ENCODE measurements around the gene C5orf34. TPM values are rescaled to one million over a fixed set of nuclear protein-coding genes. Genes with fewer than 3 reads are reported as not detected.
"Not testable (repeated sequence)": the region's sequence is repeated elsewhere in the genome, so short reads cannot be mapped to it uniquely, and the experiment has no call there.

Gene C5orf34
- total and polyA plus RNA-seq, 9 of the 15 experiments (the other 6 are each of a cell fraction or from before 2014, with no cell fraction given), result 13.2 to 32.6 (median 20.7) TPM

- DNase-seq (ENCODE audit: extremely low read depth in 1 of 4, low spot score in 3 of 4), result no peak
- ATAC-seq, result no peak
- Histone ChIP-seq H3K9me3 (replicated peaks; ENCODE audit: control insufficient read depth, insufficient read depth, low read depth, low read length) (no peaks in the 10 kb centered on the region; the same call in 1 of the 2 replicates), H3K27me3 (ENCODE audit: control insufficient read depth in 2 of 2, insufficient read depth in 2 of 2, low read length in 2 of 2) (no peaks in the 10 kb centered on the region), H3K27ac (ENCODE audit: extremely low read depth, low read depth, low read length) (no peak overlapping the region), H3K4me1 (replicated peaks in 1 of 2; ENCODE audit: control insufficient read depth in 2 of 2, insufficient read depth in 2 of 2, low read length in 2 of 2) (no peaks in the 10 kb centered on the region), H3K36me3 (ENCODE audit: control insufficient read depth, insufficient read depth, low read length) (peaks cover 23% of the 10 kb centered on the region), H3K4me2 (ENCODE audit: insufficient read depth, low read length) (no peak overlapping the region), H3K4me3 (no peak overlapping the region), H4K20me1 (replicated peaks; ENCODE audit: control insufficient read depth, insufficient read depth, low read length) (no peaks in the 10 kb centered on the region), H3K9ac (ENCODE audit: insufficient read depth in 1 of 2, low read depth in 2 of 2, low read length in 2 of 2) (no peak overlapping the region), H3K79me2 (ENCODE audit: control insufficient read depth, insufficient read depth, low read length) (no peaks in the 10 kb centered on the region), H3K9me1 (ENCODE audit: control insufficient read depth, insufficient read depth, low read length) (no peaks in the 10 kb centered on the region), H2AFZ (ENCODE audit: low read depth, low read length) (no peak overlapping the region)
- 91% methylated on average over 3 of the region's 3 CpGs for WGBS (ENCODE audit: insufficient coverage, low coverage, missing lambda C conversion rate)
- TF ChIP-seq ZNF586 (CRISPR knock-in tag; conservative IDR thresholded peaks at IDR 0.05), result no peak
- peak; percentile 55 for TF ChIP-seq RBM25 (IDR thresholded peaks at IDR 0.05; ENCODE audit: low read depth, low read length, severe bottlenecking)
- no peak for TF ChIP-seq ARID3A (IDR thresholded peaks at IDR 0.05; ENCODE audit: borderline replicate concordance, low read depth, low read length)
- no peak for TF ChIP-seq BRCA1 (IDR thresholded peaks at IDR 0.05)
- no peak for TF ChIP-seq BRCA1 (CRISPR knock-in tag; IDR thresholded peaks at IDR 0.05)
- ChIA-PET POLR2A (interaction anchor here (1.1 kb wide), 1 partner anchor 45 kb away, joined by 3 read pairs; no protein-coding TSS in a partner anchor), CTCF (ENCODE audit: low intra/inter-chr PET ratio) (no interaction called here)
- intact Hi-C loops (cut with micrococcal nuclease), result no loop called here
- no TSS peak for BruUV-seq (replicated peaks)
- in situ Hi-C loops (cut with MboI), result no loop called here
- no peak for FAIRE-seq
These were observed 58.4 kb downstream of the C5orf34 start for GRCh38 chr5:43456556-43456955.

- H3K79me2 ChIP-seq (ENCODE audit: control insufficient read depth, insufficient read depth, low read length); H3K4me1 ChIP-seq (replicated peaks in 1 of 2; ENCODE audit: control insufficient read depth in 2 of 2, insufficient read depth in 2 of 2, low read length in 2 of 2); H3K9ac ChIP-seq (ENCODE audit: insufficient read depth in 1 of 2, low read depth in 2 of 2, low read length in 2 of 2); CTCF ChIA-PET (ENCODE audit: low intra/inter-chr PET ratio); H2AFZ ChIP-seq (ENCODE audit: low read depth, low read length); intact Hi-C loops (cut with micrococcal nuclease); H4K20me1 ChIP-seq (replicated peaks; ENCODE audit: control insufficient read depth, insufficient read depth, low read length); H3K4me3 ChIP-seq; H3K4me2 ChIP-seq (ENCODE audit: insufficient read depth, low read length); H3K27me3 ChIP-seq (ENCODE audit: control insufficient read depth in 2 of 2, insufficient read depth in 2 of 2, low read length in 2 of 2); H3K9me3 ChIP-seq (replicated peaks; ENCODE audit: control insufficient read depth, insufficient read depth, low read depth, low read length); BruUV-seq (replicated peaks); DNase-seq (ENCODE audit: extremely low read depth in 1 of 4, low spot score in 3 of 4); in situ Hi-C loops (cut with MboI); ATAC-seq; H3K9me1 ChIP-seq (ENCODE audit: control insufficient read depth, insufficient read depth, low read length); POLR2A ChIA-PET; FAIRE-seq; H3K27ac ChIP-seq (ENCODE audit: extremely low read depth, low read depth, low read length): not testable (repeated sequence)
- TF ChIP-seq C11orf30 (IDR thresholded peaks at IDR 0.05; ENCODE audit: low read depth) (peak; percentile 70), ZNF316 (IDR thresholded peaks at IDR 0.05) (peak; percentile 88), MAFG (tag; conservative IDR thresholded peaks at IDR 0.05) (peak; percentile 50)
- H3K36me3 ChIP-seq (ENCODE audit: control insufficient read depth, insufficient read depth, low read length), result peaks cover 18% of the 10 kb centered on the region
These were observed 73.4 kb downstream of the C5orf34 start for GRCh38 chr5:43441575-43441974.

All from K562 (cell line).